Karpas-422 (cell line): ENCODE results near the gene ERAP2. TPM values are rescaled to one million over a fixed set of nuclear protein-coding genes. Genes with fewer than 3 reads are reported as not detected.
A peak's percentile ranks its signal among the peaks of the same experiment; 100 is the strongest.

Experiments used
- DNase-seq: peaks from one replicate; pipeline ENCODE4 v3.0.0-alpha.2; 2015
- H2AFZ ChIP-seq: fragments of 200-600 bp; sonication (generic); 2 replicates; pipeline ENCODE4 v1.6.1; 2014; ENCODE audit warnings: antibody characterized with exemption, low read length, mixed read lengths
- H3K27ac ChIP-seq: fragments of 200-600 bp; sonication (generic); 2 replicates; pipeline ENCODE4 v1.5.1; 2014; ENCODE audit warnings: mild to moderate bottlenecking, low read length, moderate library complexity
- H3K27me3 ChIP-seq: fragments of 200-600 bp; sonication (generic); 2 replicates; pipeline ENCODE4 v1.6.1; 2014; ENCODE audit warnings: low read length, mixed read lengths
- H3K36me3 ChIP-seq: fragments of 200-600 bp; sonication (generic); 2 replicates; pipeline ENCODE4 v1.6.1; 2014; ENCODE audit warnings: low read length, mixed read lengths; ENCODE audit not compliant: insufficient read depth
- H3K4me1 ChIP-seq: fragments of 200-600 bp; sonication (generic); 2 replicates; pipeline ENCODE4 v1.6.1; 2014; ENCODE audit warnings: mild to moderate bottlenecking, low read length, mixed read lengths
- H3K4me2 ChIP-seq: fragments of 200-600 bp; sonication (generic); 2 replicates; pipeline ENCODE4 v1.6.1; 2014; ENCODE audit warnings: low read length, low read depth, mild to moderate bottlenecking; ENCODE audit not compliant: poor library complexity, severe bottlenecking
- H3K4me3 ChIP-seq: fragments of 200-600 bp; sonication (generic); 2 replicates; pipeline ENCODE4 v1.5.1; 2014; ENCODE audit warnings: mild to moderate bottlenecking, antibody characterized with exemption, low read length, mixed read lengths
- H3K79me2 ChIP-seq: fragments of 200-600 bp; sonication (generic); 2 replicates; pipeline ENCODE4 v1.6.1; 2014; ENCODE audit warnings: mild to moderate bottlenecking, low read length, mixed read lengths
- H3K9ac ChIP-seq: fragments of 200-600 bp; sonication (generic); 2 replicates; pipeline ENCODE4 v1.6.0; 2014; ENCODE audit warnings: low read length
- H3K9me2 ChIP-seq: fragments of 200-600 bp; sonication (generic), shearing (Covaris generic); replicated peaks from 2 replicates; pipeline ENCODE4 v1.6.0; 2014; ENCODE audit warnings: mild to moderate bottlenecking, low read length, moderate library complexity; ENCODE audit not compliant: insufficient read depth
- H3K9me3 ChIP-seq: fragments of 300-700, 200-600 bp; sonication (generic); 2 replicates; pipeline ENCODE4 v1.6.1; 2014; ENCODE audit warnings: low read length, mixed read lengths
- H4K20me1 ChIP-seq: fragments of 200-600 bp; sonication (generic); 2 replicates; pipeline ENCODE4 v1.6.1; 2014; ENCODE audit warnings: mild to moderate bottlenecking, antibody characterized with exemption, low read length, low read depth; ENCODE audit not compliant: insufficient read depth
- total RNA-seq: library from RNA; depleted of rRNA; stranded (reverse); fragments of >200 nt; shearing (Covaris generic); gene quantifications from 2 replicates; pipeline ENCODE4 v1.2.3, GENCODE V29; 2014; ENCODE audit warnings: low replicate concordance

Gene ERAP2
- total RNA-seq, 1 experiment from 2014 or later, result 60.5 TPM

DNA sequence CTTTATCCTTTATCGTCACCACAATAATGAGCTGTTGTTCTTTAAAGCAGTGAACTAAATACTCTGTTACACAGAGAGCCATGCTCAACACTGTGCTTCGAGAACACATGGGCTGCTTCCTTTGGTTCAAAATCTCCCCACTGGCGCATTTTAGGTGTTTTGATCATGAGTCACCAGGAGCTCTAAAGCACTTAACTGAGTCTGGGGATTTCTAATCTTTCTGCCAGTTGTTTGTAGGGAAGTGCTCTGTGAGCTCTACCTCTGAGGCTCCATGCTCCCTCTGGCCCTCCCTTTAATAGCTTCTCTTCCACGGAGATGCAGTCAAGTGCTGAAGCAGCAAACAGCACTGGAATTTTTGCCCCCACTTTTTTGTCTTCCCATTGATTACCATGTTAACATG is 17.0 kb downstream of the ERAP2 start:
- Histone ChIP-seq H3K9me2 (no peaks in the 10 kb centered on the region), H3K27ac (no peak overlapping the region)

GRCh38 chr5:96896276-96896675 is 20.0 kb downstream of the ERAP2 start:
- Histone ChIP-seq H3K79me2 (no peaks in the 10 kb centered on the region), H3K27ac (peak overlapping the region; percentile 76), H3K9me3 (no peaks in the 10 kb centered on the region), H2AFZ (peak overlapping the region; percentile 38), H3K9me2 (no peaks in the 10 kb centered on the region), H3K4me2 (peak overlapping the region; percentile 58), H3K4me1 (peaks cover 21% of the 10 kb centered on the region), H3K27me3 (no peaks in the 10 kb centered on the region), H3K36me3 (peaks cover 42% of the 10 kb centered on the region), H4K20me1 (no peaks in the 10 kb centered on the region), H3K4me3 (peak overlapping the region; percentile 24), H3K9ac (peak overlapping the region; percentile 2; the same call in 1 of the 2 replicates)
- DNase-seq, result peak; percentile 51

More for the DNA sequence above, 17.0 kb downstream of the ERAP2 start:
- Histone ChIP-seq H3K36me3 (peaks cover 45% of the 10 kb centered on the region), H3K4me1 (peaks cover 21% of the 10 kb centered on the region), H3K9me3 (no peaks in the 10 kb centered on the region), H3K4me2 (no peak overlapping the region), H3K9ac (no peak overlapping the region), H2AFZ (no peak overlapping the region), H3K79me2 (no peaks in the 10 kb centered on the region), H3K27me3 (no peaks in the 10 kb centered on the region), H4K20me1 (no peaks in the 10 kb centered on the region), H3K4me3 (no peak overlapping the region)
- no peak for DNase-seq

DNA sequence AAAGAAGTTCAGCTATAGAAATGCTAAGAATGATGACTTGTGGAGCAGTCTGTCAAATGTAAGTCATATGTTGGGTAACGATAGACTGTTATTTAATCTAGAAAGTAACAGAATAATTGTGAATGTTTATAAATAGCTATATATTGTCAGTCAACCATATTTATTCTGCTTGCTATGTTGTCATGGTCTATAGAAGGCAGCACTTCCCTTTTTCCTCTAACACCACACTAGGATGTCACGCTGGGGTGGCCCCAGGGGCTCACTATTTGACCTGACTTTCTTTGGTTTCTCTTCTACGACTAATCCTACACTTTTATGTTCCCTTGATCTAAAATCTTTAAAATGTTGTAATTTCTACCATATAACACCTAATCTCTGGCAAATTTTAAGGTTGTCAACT is 20.5 kb downstream of the ERAP2 start:
- Histone ChIP-seq H3K9me3 (no peaks in the 10 kb centered on the region), H3K27me3 (no peaks in the 10 kb centered on the region), H4K20me1 (no peaks in the 10 kb centered on the region), H3K79me2 (no peaks in the 10 kb centered on the region), H3K4me2 (peak overlapping the region; percentile 58), H3K27ac (peak overlapping the region; percentile 76), H3K36me3 (peaks cover 43% of the 10 kb centered on the region), H3K4me3 (peak overlapping the region; percentile 24), H3K4me1 (peaks cover 21% of the 10 kb centered on the region), H3K9ac (peak overlapping the region; percentile 2; the same call in 1 of the 2 replicates), H2AFZ (peak overlapping the region; percentile 38), H3K9me2 (no peaks in the 10 kb centered on the region)
- peak; percentile 88 for DNase-seq

GRCh38 chr5:96901384-96901783 is 25.1 kb downstream of the ERAP2 start:
- DNase-seq, result no peak
- Histone ChIP-seq H3K4me3 (no peak overlapping the region), H3K27ac (no peak overlapping the region), H3K9me3 (no peaks in the 10 kb centered on the region), H3K4me1 (peaks cover 11% of the 10 kb centered on the region), H3K79me2 (no peaks in the 10 kb centered on the region), H3K9me2 (no peaks in the 10 kb centered on the region), H3K36me3 (peaks cover 35% of the 10 kb centered on the region), H3K9ac (no peak overlapping the region), H3K27me3 (no peaks in the 10 kb centered on the region), H2AFZ (no peak overlapping the region), H4K20me1 (no peaks in the 10 kb centered on the region), H3K4me2 (no peak overlapping the region)

DNA sequence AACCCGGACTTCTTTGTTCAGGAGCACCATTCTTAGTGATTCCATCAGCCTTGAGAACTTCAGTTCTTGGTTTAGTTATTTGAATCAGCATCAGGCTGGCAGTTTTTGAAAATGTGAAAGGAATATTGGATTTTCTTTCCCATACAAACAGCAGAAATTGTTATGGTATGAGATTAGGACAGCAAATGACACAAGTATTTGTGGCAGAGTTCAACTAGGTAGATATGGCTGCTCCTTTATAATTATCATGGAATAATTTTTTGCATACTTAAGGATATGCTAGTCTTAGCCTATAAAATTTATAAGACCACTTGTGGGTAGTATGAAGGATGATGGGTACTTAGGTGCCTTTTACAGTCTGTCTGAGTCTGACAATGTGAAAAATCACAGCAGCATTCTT is 25.5 kb downstream of the ERAP2 start:
- Histone ChIP-seq H3K4me2 (no peak overlapping the region), H2AFZ (no peak overlapping the region), H3K27ac (no peak overlapping the region), H3K36me3 (peaks cover 35% of the 10 kb centered on the region), H3K79me2 (no peaks in the 10 kb centered on the region), H4K20me1 (no peaks in the 10 kb centered on the region), H3K9me3 (no peaks in the 10 kb centered on the region), H3K4me1 (peaks cover 6% of the 10 kb centered on the region), H3K9me2 (no peaks in the 10 kb centered on the region), H3K27me3 (no peaks in the 10 kb centered on the region), H3K9ac (no peak overlapping the region), H3K4me3 (no peak overlapping the region)
- DNase-seq, result no peak

- Histone ChIP-seq H2AFZ (no peak overlapping the region), H3K4me1 (no peaks in the 10 kb centered on the region), H3K36me3 (peaks cover 35% of the 10 kb centered on the region)
Observed at GRCh38 chr5:96902876-96903275, 26.6 kb downstream of the ERAP2 start.

GRCh38 chr5:96903300-96903699 is 27.0 kb downstream of the ERAP2 start:
- DNase-seq, result no peak
- Histone ChIP-seq H3K4me3 (no peak overlapping the region), H3K79me2 (no peaks in the 10 kb centered on the region), H3K27ac (no peak overlapping the region), H3K9me3 (no peaks in the 10 kb centered on the region), H2AFZ (no peak overlapping the region), H3K4me1 (no peaks in the 10 kb centered on the region), H3K27me3 (no peaks in the 10 kb centered on the region), H4K20me1 (no peaks in the 10 kb centered on the region), H3K9ac (no peak overlapping the region), H3K36me3 (peaks cover 35% of the 10 kb centered on the region), H3K9me2 (no peaks in the 10 kb centered on the region), H3K4me2 (no peak overlapping the region)

More at GRCh38 chr5:96902876-96903275, 26.6 kb downstream of the ERAP2 start:
- Histone ChIP-seq H4K20me1 (no peaks in the 10 kb centered on the region), H3K4me2 (no peak overlapping the region), H3K9me3 (no peaks in the 10 kb centered on the region), H3K9ac (no peak overlapping the region), H3K4me3 (no peak overlapping the region), H3K9me2 (no peaks in the 10 kb centered on the region), H3K27ac (no peak overlapping the region), H3K79me2 (no peaks in the 10 kb centered on the region), H3K27me3 (no peaks in the 10 kb centered on the region)
- no peak for DNase-seq

DNA sequence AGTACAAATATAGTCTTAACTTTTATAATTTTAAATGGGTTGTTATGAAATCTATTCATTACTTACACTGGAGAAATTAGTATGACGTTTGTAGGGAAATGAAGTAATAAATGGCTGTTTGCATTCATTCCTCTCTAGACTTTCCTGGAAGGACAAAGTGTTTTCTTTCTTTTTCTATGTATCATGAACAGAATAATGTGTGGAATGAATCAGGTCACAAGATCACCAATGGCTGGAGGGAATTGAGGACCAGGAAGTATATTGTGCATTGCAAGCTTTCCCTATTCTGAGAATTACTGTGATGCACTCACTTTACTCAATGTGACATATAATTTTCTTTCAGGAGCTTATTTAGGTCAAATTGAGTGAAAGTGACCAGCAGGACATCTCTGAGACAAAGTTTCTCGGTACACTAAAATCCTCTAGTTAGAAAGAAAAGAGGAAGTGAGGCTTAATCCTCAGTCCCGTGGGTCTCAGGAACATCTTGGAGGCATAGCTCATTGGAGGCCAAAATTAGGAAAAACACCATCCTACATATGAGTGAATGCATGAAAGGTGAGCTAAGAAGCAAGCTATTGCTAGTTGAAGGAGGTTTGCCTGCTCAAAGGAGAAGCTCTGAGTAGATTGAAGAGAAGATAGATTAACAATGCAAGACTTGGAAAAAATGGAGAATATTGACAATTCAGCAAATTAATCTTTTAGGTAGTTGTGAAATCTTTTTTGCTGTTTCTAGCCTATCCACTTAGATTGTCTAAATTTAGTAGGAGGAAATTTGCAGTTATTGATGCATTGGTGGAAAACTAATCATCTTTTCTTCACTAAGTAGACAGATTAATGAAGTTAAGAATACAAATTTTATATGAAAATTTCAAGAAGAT is 28.0 kb downstream of the ERAP2 start:
- H3K9me3 ChIP-seq, result no peaks in the 10 kb centered on the region
- H3K4me1 ChIP-seq, result no peaks in the 10 kb centered on the region
- no peak overlapping the region for H3K4me3 ChIP-seq
- no peaks in the 10 kb centered on the region for H3K27me3 ChIP-seq
- H4K20me1 ChIP-seq, result no peaks in the 10 kb centered on the region
- no peak overlapping the region for H3K9ac ChIP-seq
- peaks cover 38% of the 10 kb centered on the region for H3K36me3 ChIP-seq
- H2AFZ ChIP-seq, result no peak overlapping the region
- no peak for DNase-seq
- no peaks in the 10 kb centered on the region for H3K9me2 ChIP-seq
- H3K79me2 ChIP-seq, result no peaks in the 10 kb centered on the region
- H3K4me2 ChIP-seq, result no peak overlapping the region
- H3K27ac ChIP-seq, result no peak overlapping the region
